ENCODE measurements around the gene MPPE1. TPM values are rescaled to one million over a fixed set of nuclear protein-coding genes. Genes with fewer than 3 reads are reported as not detected.

MPPE1 gene
- total RNA-seq, 1 experiment from 2014 or later, result 17.9 TPM

- no peak overlapping the region for H3K4me2 ChIP-seq (ENCODE audit: low read length)
- H3K9me3 ChIP-seq (ENCODE audit: low read length), result no peaks in the 10 kb centered on the region
- H3K9me2 ChIP-seq (replicated peaks; ENCODE audit: low read length), result no peaks in the 10 kb centered on the region
- peaks cover 2% of the 10 kb centered on the region for H3K4me1 ChIP-seq (ENCODE audit: insufficient read depth, low read length)
- no peaks in the 10 kb centered on the region for H3F3A ChIP-seq (ENCODE audit: low read length, unreplicated experiment)
- DNase-seq, result no peak
- H4K20me1 ChIP-seq (ENCODE audit: low read length), result no peaks in the 10 kb centered on the region
- intact Hi-C loops (cut with micrococcal nuclease), result no loop called here
- ChIA-PET CTCF (no interaction called here), POLR2A (ENCODE audit: unreplicated experiment) (no interaction called here)
- no peaks in the 10 kb centered on the region for H3K36me3 ChIP-seq (ENCODE audit: low read depth, low read length)
- ATAC-seq, result no peak
- no peak overlapping the region for H3K9ac ChIP-seq (ENCODE audit: low read length)
- no peaks in the 10 kb centered on the region for H3K27me3 ChIP-seq (ENCODE audit: low read length)
- H3K27ac ChIP-seq (ENCODE audit: low read length), result no peak overlapping the region
- TF ChIP-seq EZH2 (IDR thresholded peaks at IDR 0.05; ENCODE audit: low read length, unreplicated experiment) (no peak), EZH2phosphoT487 (IDR thresholded peaks at IDR 0.05; ENCODE audit: borderline replicate concordance, low read length) (no peak)
- TF ChIP-seq, protein P1, sequence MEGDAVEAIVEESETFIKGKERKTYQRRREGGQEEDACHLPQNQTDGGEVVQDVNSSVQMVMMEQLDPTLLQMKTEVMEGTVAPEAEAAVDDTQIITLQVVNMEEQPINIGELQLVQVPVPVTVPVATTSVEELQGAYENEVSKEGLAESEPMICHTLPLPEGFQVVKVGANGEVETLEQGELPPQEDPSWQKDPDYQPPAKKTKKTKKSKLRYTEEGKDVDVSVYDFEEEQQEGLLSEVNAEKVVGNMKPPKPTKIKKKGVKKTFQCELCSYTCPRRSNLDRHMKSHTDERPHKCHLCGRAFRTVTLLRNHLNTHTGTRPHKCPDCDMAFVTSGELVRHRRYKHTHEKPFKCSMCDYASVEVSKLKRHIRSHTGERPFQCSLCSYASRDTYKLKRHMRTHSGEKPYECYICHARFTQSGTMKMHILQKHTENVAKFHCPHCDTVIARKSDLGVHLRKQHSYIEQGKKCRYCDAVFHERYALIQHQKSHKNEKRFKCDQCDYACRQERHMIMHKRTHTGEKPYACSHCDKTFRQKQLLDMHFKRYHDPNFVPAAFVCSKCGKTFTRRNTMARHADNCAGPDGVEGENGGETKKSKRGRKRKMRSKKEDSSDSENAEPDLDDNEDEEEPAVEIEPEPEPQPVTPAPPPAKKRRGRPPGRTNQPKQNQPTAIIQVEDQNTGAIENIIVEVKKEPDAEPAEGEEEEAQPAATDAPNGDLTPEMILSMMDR (conservative IDR thresholded peaks at IDR 0.05; ENCODE audit: low read depth, low read length), result no peak
- H3K4me3 ChIP-seq (ENCODE audit: low read length), result no peak overlapping the region
- BruUV-seq (replicated peaks), result no TSS peak
- H2AFZ ChIP-seq (ENCODE audit: low read length), result no peak overlapping the region
- no peaks in the 10 kb centered on the region for H3K79me2 ChIP-seq (ENCODE audit: low read length)
These were observed 41.4 kb downstream of the MPPE1 start for GRCh38 chr18:11866764-11867163.

GRCh38 chr18:11866329-11866728 lies 41.8 kb downstream of the MPPE1 start:
- no peak overlapping the region for H3K4me2 ChIP-seq (ENCODE audit: low read length)
- intact Hi-C loops (cut with micrococcal nuclease), result no loop called here
- no peak overlapping the region for H3K4me3 ChIP-seq (ENCODE audit: low read length)
- no peak for ATAC-seq
- H3K4me1 ChIP-seq (ENCODE audit: insufficient read depth, low read length), result no peaks in the 10 kb centered on the region
- H3K36me3 ChIP-seq (ENCODE audit: low read depth, low read length), result no peaks in the 10 kb centered on the region
- TF ChIP-seq EZH2phosphoT487 (IDR thresholded peaks at IDR 0.05; ENCODE audit: borderline replicate concordance, low read length), result no peak
- TF ChIP-seq EZH2 (IDR thresholded peaks at IDR 0.05; ENCODE audit: low read length, unreplicated experiment), result no peak
- TF ChIP-seq, protein P1 (conservative IDR thresholded peaks at IDR 0.05; ENCODE audit: low read depth, low read length), result no peak
- no peaks in the 10 kb centered on the region for H3K9me2 ChIP-seq (replicated peaks; ENCODE audit: low read length)
- ChIA-PET CTCF (no interaction called here), POLR2A (ENCODE audit: unreplicated experiment) (no interaction called here)
- H3K9ac ChIP-seq (ENCODE audit: low read length), result no peak overlapping the region
- DNase-seq, result no peak
- no peaks in the 10 kb centered on the region for H3F3A ChIP-seq (ENCODE audit: low read length, unreplicated experiment)
- H3K27me3 ChIP-seq (ENCODE audit: low read length), result no peaks in the 10 kb centered on the region
- no peaks in the 10 kb centered on the region for H3K79me2 ChIP-seq (ENCODE audit: low read length)
- no peak overlapping the region for H2AFZ ChIP-seq (ENCODE audit: low read length)
- no peaks in the 10 kb centered on the region for H4K20me1 ChIP-seq (ENCODE audit: low read length)
- BruUV-seq (replicated peaks), result no TSS peak
- no peaks in the 10 kb centered on the region for H3K9me3 ChIP-seq (ENCODE audit: low read length)
- no peak overlapping the region for H3K27ac ChIP-seq (ENCODE audit: low read length)

GRCh38 chr18:11865071-11865470 lies 43.0 kb downstream of the MPPE1 start:
- H2AFZ ChIP-seq (ENCODE audit: low read length), result no peak overlapping the region
- H3K36me3 ChIP-seq (ENCODE audit: low read depth, low read length), result no peaks in the 10 kb centered on the region
- CTCF ChIA-PET, result interaction anchor here (0.7 kb wide), 1 partner anchor 210 kb away, joined by 6 read pairs; no protein-coding TSS in a partner anchor
- DNase-seq, result no peak
- peaks cover 8% of the 10 kb centered on the region for H3K4me1 ChIP-seq (ENCODE audit: insufficient read depth, low read length)
- no peak for ATAC-seq
- POLR2A ChIA-PET (ENCODE audit: unreplicated experiment), result interaction anchor here (0.6 kb wide), 1 partner anchor 13 kb away, joined by 3 read pairs; no protein-coding TSS in a partner anchor
- no peaks in the 10 kb centered on the region for H3K9me3 ChIP-seq (ENCODE audit: low read length)
- H3K9me2 ChIP-seq (replicated peaks; ENCODE audit: low read length), result no peaks in the 10 kb centered on the region
- H3K4me2 ChIP-seq (ENCODE audit: low read length), result no peak overlapping the region
- no peaks in the 10 kb centered on the region for H3K27me3 ChIP-seq (ENCODE audit: low read length)
- H3K79me2 ChIP-seq (ENCODE audit: low read length), result no peaks in the 10 kb centered on the region
- no peaks in the 10 kb centered on the region for H3F3A ChIP-seq (ENCODE audit: low read length, unreplicated experiment)
- no peaks in the 10 kb centered on the region for H4K20me1 ChIP-seq (ENCODE audit: low read length)
- H3K27ac ChIP-seq (ENCODE audit: low read length), result no peak overlapping the region
- no peak for TF ChIP-seq EZH2phosphoT487 (IDR thresholded peaks at IDR 0.05; ENCODE audit: borderline replicate concordance, low read length)
- TF ChIP-seq, protein P1 (conservative IDR thresholded peaks at IDR 0.05; ENCODE audit: low read depth, low read length), result no peak
- no peak for TF ChIP-seq EZH2 (IDR thresholded peaks at IDR 0.05; ENCODE audit: low read length, unreplicated experiment)
- no peak overlapping the region for H3K4me3 ChIP-seq (ENCODE audit: low read length)
- intact Hi-C loops (cut with micrococcal nuclease), result no loop called here
- no TSS peak for BruUV-seq (replicated peaks)
- no peak overlapping the region for H3K9ac ChIP-seq (ENCODE audit: low read length)

All from PC-3 (cell line).